ENCODE measurements around the gene CTSZ. TPM values are rescaled to one million over a fixed set of nuclear protein-coding genes. Genes with fewer than 3 reads are reported as not detected.
A peak's percentile ranks its signal among the peaks of the same experiment; 100 is the strongest.

CTSZ gene
- total and polyA plus RNA-seq, 2 of the 4 experiments (the other 2 are of a cell fraction), result 46.1 to 88.5 TPM

GRCh38 chr20:59014680-59015389, 7.8 kb upstream of the CTSZ start:
- H3K9ac ChIP-seq (ENCODE audit: low read depth, low read length), result no peak overlapping the region
- no peaks in the 10 kb centered on the region for H4K20me1 ChIP-seq (ENCODE audit: insufficient read depth, low read length)
- peaks cover 19% of the 10 kb centered on the region for H3K4me1 ChIP-seq (ENCODE audit: control insufficient read depth, insufficient read depth, low read length)
- H3K9me3 ChIP-seq (ENCODE audit: control insufficient read depth, insufficient read depth, low read length), result no peaks in the 10 kb centered on the region
- H3K27me3 ChIP-seq (ENCODE audit: control insufficient read depth, insufficient read depth, low read length), result no peaks in the 10 kb centered on the region
- dilution Hi-C loops (cut with HindIII; ENCODE audit: low sequenced_read_pairs, unreplicated experiment) (no loop called here), intact Hi-C loops (cut with micrococcal nuclease) (no loop called here), in situ Hi-C loops (cut with MboI; ENCODE audit: low sequenced_read_pairs) (no loop called here)
- H2AK9ac ChIP-seq (replicated peaks; ENCODE audit: low read depth, low read length, poor library complexity), result peak overlapping the region; percentile 59
- peak overlapping the region; percentile 25; the same call in 1 of the 2 replicates for H4K91ac ChIP-seq (ENCODE audit: insufficient read depth, low read depth, low read length)
- H3K36me3 ChIP-seq (ENCODE audit: control insufficient read depth, insufficient read depth, low read length), result no peaks in the 10 kb centered on the region
- peak overlapping the region; percentile 65 for H3K23ac ChIP-seq (ENCODE audit: low read depth, low read length)
- ChIA-PET CTCF (no interaction called here), POLR2A (ENCODE audit: unreplicated experiment) (no interaction called here)
- H4K5ac ChIP-seq (ENCODE audit: low read depth, low read length), result no peak overlapping the region
- H3K4me3 ChIP-seq (ENCODE audit: insufficient read depth, low read depth, low read length), result no peak overlapping the region
- peak overlapping the region; percentile 55; the same call in 1 of the 2 replicates for H3K4ac ChIP-seq (ENCODE audit: low read depth, low read length)
- no peak overlapping the region for H3K27ac ChIP-seq (ENCODE audit: insufficient read depth, low read length)
- no peak overlapping the region for H3K18ac ChIP-seq (ENCODE audit: low read depth, low read length)
- H3K9me1 ChIP-seq (ENCODE audit: insufficient read depth, low read length), result peaks cover 19% of the 10 kb centered on the region
- peak overlapping the region; percentile 70; the same call in 1 of the 2 replicates for H2AK5ac ChIP-seq (ENCODE audit: low read depth, low read length)
- no peak overlapping the region for H2BK5ac ChIP-seq (ENCODE audit: low read depth, low read length, poor library complexity, severe bottlenecking)
- peak overlapping the region; percentile 38 for H2BK120ac ChIP-seq (ENCODE audit: low read depth, low read length)
- H3K4me2 ChIP-seq (ENCODE audit: low read depth, low read length), result no peak overlapping the region
- H3K14ac ChIP-seq (replicated peaks; ENCODE audit: low read depth, low read length), result peak overlapping the region; percentile 36
- TF ChIP-seq RFX5 (IDR thresholded peaks at IDR 0.05; ENCODE audit: low read depth, low read length), result no peak
- TF ChIP-seq CEBPB (IDR thresholded peaks at IDR 0.05; ENCODE audit: low read depth, low read length), result no peak
- H4K8ac ChIP-seq (ENCODE audit: low read depth in 2 of 2, low read length in 2 of 2), result peak overlapping the region in 1 of 2 experiments; percentile 75; a peak in 1 of 4 replicates
- 92% methylated on average over 9 of the region's 17 CpGs; no CpG with 5 or more reads in 1 of the 2 experiments for WGBS, 2 experiments (ENCODE audit: extremely low coverage in 2 of 2, insufficient read length in 1 of 2)
- H2BK20ac ChIP-seq (ENCODE audit: low read depth, low read length), result peak overlapping the region; percentile 37; the same call in 1 of the 2 replicates
- no peak for DNase-seq
- no TSS peak for BruUV-seq (replicated peaks)
- no peak; the same call in 1 of the 2 replicates for ATAC-seq (ENCODE audit: low read depth)
- peaks cover 0 to 4% of the 10 kb centered on the region in 2 experiments; a peak in 1 of 4 replicates for H3K79me1 ChIP-seq (ENCODE audit: low read depth in 1 of 2, low read length in 2 of 2)
- peak overlapping the region; percentile 76; the same call in 1 of the 3 replicates for H2BK15ac ChIP-seq (ENCODE audit: low read depth, low read length)
- no peak overlapping the region for H3K56ac ChIP-seq (ENCODE audit: extremely low read depth, insufficient read depth, low read length)
- peak overlapping the region; percentile 33 for H2AFZ ChIP-seq (replicated peaks; ENCODE audit: low read length, poor library complexity)

Measured in IMR-90 (cell line).